T-cell (primary cell): Measurements from ENCODE around the gene IL2RA. TPM values are rescaled to one million over a fixed set of nuclear protein-coding genes. Genes with fewer than 3 reads are reported as not detected.

ENCODE experiments used
- ATAC-seq, 4 experiments: fragments of 200-7000 bp in 3 of 4; fragments of 150-1000 bp in 1 of 4; cut with Tn5 transposase; replicated peaks in 1 of 4; 1 replicate in 3 of 4; 2 replicates in 1 of 4; pipeline ENCODE4 v1.10.0; 2021; ENCODE audit warnings: moderate library complexity in 3 of 4, mild to moderate bottlenecking in 2 of 4, moderate number of reproducible peaks in 1 of 4
- CTCF ChIA-PET, 2 donors: fragments of 300-600 bp; sonication (Branson Sonifier 250); formaldehyde crosslinking; loops; one replicate each; lab custom pipeline; 2022; ENCODE audit warnings: antibody characterized with exemption in 2 of 2; lab: Charles Lee
- POLR2A ChIA-PET, 2 donors: fragments of 300-600 bp; sonication (Branson Sonifier 250); formaldehyde crosslinking; loops; one replicate each; lab custom pipeline; 2022; ENCODE audit warnings: antibody characterized with exemption in 2 of 2; lab: Charles Lee
- DNase-seq, 35 experiments: peaks; one replicate each; pipeline versions ENCODE4 v3.0.0 to v3.0.0-alpha.2; 2013 to 2023
- H3K27ac ChIP-seq: one replicate; pipeline ENCODE4 v1.5.1; 2013; ENCODE audit warnings: low read length
- H3K27me3 ChIP-seq, 2 experiments: replicated peaks in 1 of 2; 1 replicate in 1 of 2; 2 replicates in 1 of 2; pipeline versions ENCODE4 v1.6.1 to v1.7.0; 2013; ENCODE audit warnings: low read length in 1 of 2, mixed read lengths in 1 of 2; ENCODE audit not compliant: control insufficient read depth in 2 of 2, insufficient read depth in 2 of 2; ENCODE audit errors: extremely low read depth in 1 of 2
- H3K36me3 ChIP-seq, 2 donors: 1 replicate in 1 of 2; 2 replicates in 1 of 2; pipeline versions ENCODE4 v1.6.1 to v1.7.0; 2013; ENCODE audit warnings: low read length in 1 of 2; ENCODE audit not compliant: control insufficient read depth in 2 of 2, insufficient read depth in 1 of 2; ENCODE audit errors: extremely low read depth in 1 of 2
- H3K4me1 ChIP-seq, 2 experiments: 1 replicate in 1 of 2; 2 replicates in 1 of 2; pipeline versions ENCODE4 v1.6.1 to v1.7.0; 2013; ENCODE audit warnings: low read length in 2 of 2, mixed read lengths in 1 of 2; ENCODE audit not compliant: insufficient read depth in 2 of 2, control insufficient read depth in 1 of 2; ENCODE audit errors: extremely low read depth in 1 of 2
- H3K4me3 ChIP-seq, 2 donors: 1 replicate in 1 of 2; 2 replicates in 1 of 2; pipeline versions ENCODE4 v1.5.1 to v1.7.0; 2013; ENCODE audit warnings: mild to moderate bottlenecking in 2 of 2, low read length in 1 of 2, moderate library complexity in 1 of 2; ENCODE audit not compliant: control insufficient read depth in 1 of 2; ENCODE audit errors: extremely low read depth in 1 of 2
- H3K9me3 ChIP-seq: 2 replicates; pipeline ENCODE4 v1.7.0; 2013
- H3K27ac Mint-ChIP-seq, 2 donors: one replicate each; pipeline ENCODE4 v1.8.0; 2020 to 2021; ENCODE audit warnings: mild to moderate bottlenecking in 2 of 2, mixed read lengths in 2 of 2
- H3K27me3 Mint-ChIP-seq, 2 donors: one replicate each; pipeline ENCODE4 v1.8.0; 2021 to 2022; ENCODE audit warnings: mixed read lengths in 2 of 2
- H3K36me3 Mint-ChIP-seq: one replicate; pipeline ENCODE4 v1.8.0; 2021; ENCODE audit warnings: mixed read lengths
- H3K4me1 Mint-ChIP-seq, 3 donors: one replicate each; pipeline ENCODE4 v1.8.0; 2020 to 2022; ENCODE audit warnings: mixed read lengths in 3 of 3, mild to moderate bottlenecking in 1 of 3
- H3K4me3 Mint-ChIP-seq, 3 donors: one replicate each; pipeline ENCODE4 v1.8.0; 2020 to 2022; ENCODE audit warnings: mild to moderate bottlenecking in 3 of 3, mixed read lengths in 3 of 3, moderate library complexity in 3 of 3
- H3K9me3 Mint-ChIP-seq, 3 donors: one replicate each; pipeline ENCODE4 v1.8.0; 2020 to 2022; ENCODE audit warnings: mixed read lengths in 3 of 3
- WGBS: methylation state at CpG from one replicate; pipeline ENCODE4 v1.1.5; 2013; ENCODE audit warnings: missing lambda C conversion rate; ENCODE audit not compliant: insufficient coverage; 5-methylcytosine and 5-hydroxymethylcytosine counted together
- total RNA-seq, 35 experiments: library from RNA in 6 of 35; stranded (reverse) in 6 of 35; fragments of 120-200 nt in 1 of 35; gene quantifications; one replicate each; pipeline versions ENCODE4 v1.2.1 to v1.2.4 and lab custom pipeline; 2013 to 2026

The IL2RA gene
- total RNA-seq, 5 donors from 2014 or later (not counting 1 experiment from before 2014, with no cell fraction given): 19.9 to 40.4 (median 28.1) TPM

- no peak for ATAC-seq
- ChIA-PET POLR2A (interaction anchor here (0.7 to 1.1 kb wide), 2 partner anchors 25 to 76 kb away, joined by 5 to 6 read pairs; no protein-coding TSS in a partner anchor), CTCF (interaction anchor here (0.5 to 2.8 kb wide), 22 partner anchors 20 to 1211 kb away, joined by 3 to 45 read pairs (median 5); partner anchors contain the start of gene IL2RA (in 1 of the 2))
- H3K36me3 ChIP-seq: no peaks in the 10 kb centered on the region
- Mint-ChIP-seq H3K36me3 (peaks cover 9% of the 10 kb centered on the region), H3K4me3 (peak overlapping the region in 1 of 3 donors; percentile 34), H3K4me1 (peaks cover 14 to 32% (median 17%) of the 10 kb centered on the region in 3 donors), H3K9me3 (no peaks in the 10 kb centered on the region), H3K27ac (peak overlapping the region; percentile 89 to 93), H3K27me3 (peaks cover 0 to 2% of the 10 kb centered on the region in 2 donors)
- DNase-seq: no peak
- H3K27me3 ChIP-seq: no peaks in the 10 kb centered on the region
- H3K4me1 ChIP-seq: peaks cover 6 to 16% of the 10 kb centered on the region in 2 experiments
- no peak overlapping the region for H3K4me3 ChIP-seq
- H3K27ac ChIP-seq: peak overlapping the region; percentile 87
- H3K9me3 ChIP-seq: no peaks in the 10 kb centered on the region
- 62% methylated on average over 4 of the region's 17 CpGs for WGBS
These were observed 48.6 kb downstream of the IL2RA start for GRCh38 chr10:6013413-6014192.

- Mint-ChIP-seq H3K27ac (no peak overlapping the region), H3K27me3 (peaks cover 0 to 2% of the 10 kb centered on the region in 2 donors), H3K4me3 (no peak overlapping the region), H3K9me3 (peaks cover 0 to 4% (median 0%) of the 10 kb centered on the region in 3 donors), H3K4me1 (peaks cover 14 to 32% (median 17%) of the 10 kb centered on the region in 3 donors), H3K36me3 (peaks cover 9% of the 10 kb centered on the region)
- H3K27ac ChIP-seq: no peak overlapping the region
- WGBS: 94% methylated on average over 12 of the region's 15 CpGs
- H3K4me3 ChIP-seq: no peak overlapping the region
- no peaks in the 10 kb centered on the region for H3K9me3 ChIP-seq
- ChIA-PET POLR2A (no interaction called here), CTCF (interaction anchor here in 1 of 2 donors (1.0 to 2.8 kb wide), 2 partner anchors 35 to 39 kb away, joined by 4 to 45 read pairs; no protein-coding TSS in a partner anchor)
- no peaks in the 10 kb centered on the region for H3K36me3 ChIP-seq
- H3K4me1 ChIP-seq: peaks cover 6 to 16% of the 10 kb centered on the region in 2 experiments
- ATAC-seq (no peak), DNase-seq (no peak)
- no peaks in the 10 kb centered on the region for H3K27me3 ChIP-seq
These were observed 49.9 kb downstream of the IL2RA start for GRCh38 chr10:6012121-6012905.

GRCh38 chr10:6011558-6011957 is 50.6 kb downstream of the IL2RA start:
- POLR2A ChIA-PET: no interaction called here
- no peaks in the 10 kb centered on the region for H3K36me3 ChIP-seq
- no peaks in the 10 kb centered on the region for H3K9me3 ChIP-seq
- H3K27ac ChIP-seq: no peak overlapping the region
- H3K27ac Mint-ChIP-seq: no peak overlapping the region
- 97% methylated on average over 5 of the region's 8 CpGs for WGBS
- no peak overlapping the region for H3K4me3 Mint-ChIP-seq
- peaks cover 0 to 4% of the 10 kb centered on the region in 2 donors for H3K27me3 Mint-ChIP-seq
- ATAC-seq (no peak), DNase-seq (no peak)
- no peaks in the 10 kb centered on the region for H3K27me3 ChIP-seq
- H3K4me1 Mint-ChIP-seq: peaks cover 14 to 28% (median 17%) of the 10 kb centered on the region in 3 donors
- H3K36me3 Mint-ChIP-seq: peaks cover 6% of the 10 kb centered on the region
- H3K9me3 Mint-ChIP-seq: peaks cover 0 to 8% (median 0%) of the 10 kb centered on the region in 3 donors
- CTCF ChIA-PET: interaction anchor here in 1 of 2 donors (1.3 kb wide), 1 partner anchor 40 kb away, joined by 3 read pairs; no protein-coding TSS in a partner anchor
- no peak overlapping the region for H3K4me3 ChIP-seq
- H3K4me1 ChIP-seq: peaks cover 6 to 16% of the 10 kb centered on the region in 2 experiments

GRCh38 chr10:6010569-6010968 is 51.6 kb downstream of the IL2RA start:
- DNase-seq (no peak), ATAC-seq (no peak)
- Histone ChIP-seq H3K4me1 (peaks cover 6 to 16% of the 10 kb centered on the region in 2 experiments), H3K27ac (no peak overlapping the region), H3K4me3 (no peak overlapping the region), H3K9me3 (no peaks in the 10 kb centered on the region), H3K27me3 (no peaks in the 10 kb centered on the region), H3K36me3 (no peaks in the 10 kb centered on the region)
- H3K36me3 Mint-ChIP-seq: peaks cover 6% of the 10 kb centered on the region
- H3K9me3 Mint-ChIP-seq: peaks cover 0 to 8% (median 0%) of the 10 kb centered on the region in 3 donors
- no peak overlapping the region for H3K27ac Mint-ChIP-seq
- CTCF ChIA-PET: interaction anchor here in 1 of 2 donors (0.6 to 1.3 kb wide), 4 partner anchors 35 to 1314 kb away, joined by 3 to 5 read pairs (median 3); no protein-coding TSS in a partner anchor
- no peak overlapping the region for H3K4me3 Mint-ChIP-seq
- H3K27me3 Mint-ChIP-seq: peaks cover 0 to 5% of the 10 kb centered on the region in 2 donors
- no CpG with 5 or more reads among the region's 3 CpGs for WGBS
- peaks cover 14 to 21% (median 17%) of the 10 kb centered on the region in 3 donors for H3K4me1 Mint-ChIP-seq
- POLR2A ChIA-PET: no interaction called here

GRCh38 chr10:6009961-6010360 is 52.2 kb downstream of the IL2RA start:
- no peak overlapping the region for H3K27ac Mint-ChIP-seq
- Histone ChIP-seq H3K4me3 (no peak overlapping the region), H3K4me1 (peaks cover 6 to 12% of the 10 kb centered on the region in 2 experiments), H3K36me3 (no peaks in the 10 kb centered on the region), H3K9me3 (no peaks in the 10 kb centered on the region), H3K27me3 (peaks cover 0 to under 1% of the 10 kb centered on the region in 2 experiments), H3K27ac (no peak overlapping the region)
- H3K27me3 Mint-ChIP-seq: peaks cover 0 to 7% of the 10 kb centered on the region in 2 donors
- peaks cover 6% of the 10 kb centered on the region for H3K36me3 Mint-ChIP-seq
- no peak overlapping the region for H3K4me3 Mint-ChIP-seq
- DNase-seq (no peak), ATAC-seq (no peak)
- ChIA-PET CTCF (interaction anchor here in 1 of 2 donors (0.6 to 0.8 kb wide), 3 partner anchors 77 to 1313 kb away, joined by 3 to 5 read pairs (median 4); no protein-coding TSS in a partner anchor), POLR2A (no interaction called here)
- H3K4me1 Mint-ChIP-seq: peaks cover 11 to 16% (median 12%) of the 10 kb centered on the region in 3 donors
- peaks cover 0 to 8% (median 0%) of the 10 kb centered on the region in 3 donors for H3K9me3 Mint-ChIP-seq
- 100% methylated on average over 2 of the region's 4 CpGs for WGBS

GRCh38 chr10:6009150-6009549 is 53.0 kb downstream of the IL2RA start:
- POLR2A ChIA-PET: no interaction called here
- Mint-ChIP-seq H3K27me3 (peaks cover 0 to 8% of the 10 kb centered on the region in 2 donors), H3K27ac (peak overlapping the region in 1 of 2 donors; percentile 32), H3K9me3 (peaks cover 0 to 8% (median 0%) of the 10 kb centered on the region in 3 donors), H3K4me3 (no peak overlapping the region), H3K36me3 (peaks cover 6% of the 10 kb centered on the region), H3K4me1 (peaks cover 4 to 8% (median 4%) of the 10 kb centered on the region in 3 donors)
- Histone ChIP-seq H3K36me3 (no peaks in the 10 kb centered on the region), H3K27ac (no peak overlapping the region), H3K4me3 (no peak overlapping the region), H3K4me1 (peaks cover 0 to 4% of the 10 kb centered on the region in 2 experiments), H3K9me3 (no peaks in the 10 kb centered on the region), H3K27me3 (peaks cover 0 to 3% of the 10 kb centered on the region in 2 experiments)
- ATAC-seq (no peak), DNase-seq (no peak)
- WGBS: 75% methylated on average over 2 of the region's 2 CpGs
- CTCF ChIA-PET: no interaction called here
